ENCODE data around the gene QKI.

- TF ChIP-seq CTCF (IDR thresholded peaks at IDR 0.05) (no peak), POLR2A (IDR thresholded peaks at IDR 0.05) (no peak)
Observed at GRCh38 chr6:163513570-163514166, 99.2 kb downstream of the QKI start.

Data from breast epithelium (tissue), 3 donors.